Neural progenitor cell (in vitro differentiated cells): ENCODE measurements around the gene CARTPT.

Source experiments
- CTCF ChIP-seq: fragments of 200-600 bp; sonication (generic); IDR thresholded peaks from 2 replicates; pipeline ENCODE4 v1.5.1; 2017; ENCODE audit warnings: antibody characterized with exemption, mild to moderate bottlenecking
- EZH2 ChIP-seq: fragments of 200-600 bp; sonication (generic); IDR thresholded peaks from 2 replicates; pipeline ENCODE4 v1.6.1; 2017; ENCODE audit warnings: antibody characterized with exemption, mild to moderate bottlenecking, moderate library complexity

DNA sequence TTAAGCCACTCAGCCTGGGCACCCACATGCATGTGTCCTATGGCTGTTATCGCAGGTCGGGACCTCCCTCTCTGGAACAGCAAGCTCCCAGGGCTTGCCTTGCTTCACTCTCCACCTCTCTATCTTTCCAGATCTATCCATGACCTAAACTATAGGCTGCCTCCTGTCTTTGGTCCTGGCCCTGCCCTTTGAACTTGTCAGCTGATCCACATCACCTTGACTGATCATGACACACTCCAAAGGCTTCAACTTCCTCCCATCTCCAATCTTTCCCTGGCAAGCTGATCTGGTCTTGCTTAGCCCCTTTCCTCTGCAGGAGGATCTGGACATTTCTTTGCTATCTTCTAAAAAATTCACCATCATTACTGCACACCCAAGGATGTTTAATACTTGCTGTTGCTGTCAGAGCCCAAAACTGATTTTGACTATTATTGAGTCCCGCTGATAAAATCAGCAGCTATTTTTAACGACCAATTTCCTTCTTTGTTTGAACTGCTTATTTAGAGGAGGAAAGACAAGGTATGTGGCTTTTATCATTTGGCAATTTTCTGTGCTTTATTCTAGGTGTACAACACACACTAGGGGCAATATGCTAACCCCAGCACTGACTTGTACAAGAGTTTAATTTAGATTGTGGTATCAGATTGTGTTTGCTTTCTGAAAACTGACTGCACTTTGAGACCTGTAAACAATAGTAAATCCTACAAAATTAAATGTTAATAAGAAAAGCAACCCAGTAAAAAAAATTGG, 33.5 kb downstream of the CARTPT start:
- no peak for TF ChIP-seq CTCF
- no peak for TF ChIP-seq EZH2
